Glutamatergic neuron (in vitro differentiated cells): ENCODE measurements around the gene ATE1. TPM values are rescaled to one million over a fixed set of nuclear protein-coding genes. Genes with fewer than 3 reads are reported as not detected.

Source experiments
- DNase-seq: peaks from one replicate; pipeline ENCODE4 v3.0.0; 2022
- H3K27ac Mint-ChIP-seq: one replicate; pipeline ENCODE4 v1.8.0; 2020; ENCODE audit warnings: mild to moderate bottlenecking, mixed read lengths, inconsistent platforms; ENCODE audit not compliant: unreplicated experiment
- H3K27me3 Mint-ChIP-seq: one replicate; pipeline ENCODE4 v1.8.0; 2020; ENCODE audit warnings: mild to moderate bottlenecking, moderate library complexity, mixed read lengths, inconsistent platforms; ENCODE audit not compliant: unreplicated experiment
- H3K36me3 Mint-ChIP-seq: one replicate; pipeline ENCODE4 v1.8.0; 2020; ENCODE audit warnings: mild to moderate bottlenecking, mixed read lengths, inconsistent platforms; ENCODE audit not compliant: unreplicated experiment
- H3K4me1 Mint-ChIP-seq: one replicate; pipeline ENCODE4 v1.8.0; 2020; ENCODE audit warnings: mild to moderate bottlenecking, low read depth, mixed read lengths, inconsistent platforms; ENCODE audit not compliant: unreplicated experiment
- H3K4me3 Mint-ChIP-seq: one replicate; pipeline ENCODE4 v1.8.0; 2020; ENCODE audit warnings: mild to moderate bottlenecking, mixed read lengths, inconsistent platforms; ENCODE audit not compliant: unreplicated experiment
- H3K9me3 Mint-ChIP-seq: one replicate; pipeline ENCODE4 v1.8.0; 2020; ENCODE audit warnings: mild to moderate bottlenecking, moderate library complexity, mixed read lengths, inconsistent platforms; ENCODE audit not compliant: unreplicated experiment
- total RNA-seq: library from RNA; stranded (reverse); fragmentation: NEBNext Ultra II Directional; extraction: Animal tissue kit (Norgen Biotek cat#: 25700); gene quantifications from one replicate; pipeline ENCODE4 v1.2.1, GENCODE V29; 2021; ENCODE audit not compliant: unreplicated experiment
- TF ChIP-seq, protein P1 (sequence below): fragments of 200-600 bp; sonication (generic); IDR thresholded peaks from one replicate; pipeline ENCODE4 v1.5.0; 2021; ENCODE audit not compliant: partially characterized antibody, unreplicated experiment

ATE1 gene
- total RNA-seq, 1 donor from 2014 or later: 30.4 TPM

DNA sequence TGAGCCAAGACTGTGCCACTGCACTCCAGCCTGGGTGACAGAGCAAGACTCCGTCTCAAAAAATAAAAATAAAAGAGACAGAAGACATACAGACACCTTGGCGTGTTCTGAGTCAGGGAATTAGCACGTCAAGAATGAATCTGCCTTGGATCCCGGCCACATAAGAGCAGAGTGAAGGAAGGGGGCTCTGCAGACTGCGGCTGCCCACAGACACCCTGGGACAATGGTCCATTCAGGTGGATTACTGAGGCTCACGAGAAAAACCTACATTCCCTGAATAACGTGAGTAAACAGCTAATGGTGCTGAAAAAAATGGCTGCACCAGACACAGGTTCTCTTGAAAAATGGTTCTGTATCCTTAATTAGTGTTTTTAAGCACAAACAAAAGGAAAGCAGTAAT lies 229.5 kb downstream of the ATE1 start:
- H3K4me3 Mint-ChIP-seq: no peak overlapping the region
- H3K36me3 Mint-ChIP-seq: peaks cover 5% of the 10 kb centered on the region
- no peak for DNase-seq
- H3K9me3 Mint-ChIP-seq: no peaks in the 10 kb centered on the region
- H3K4me1 Mint-ChIP-seq: no peaks in the 10 kb centered on the region
- TF ChIP-seq, protein P1, sequence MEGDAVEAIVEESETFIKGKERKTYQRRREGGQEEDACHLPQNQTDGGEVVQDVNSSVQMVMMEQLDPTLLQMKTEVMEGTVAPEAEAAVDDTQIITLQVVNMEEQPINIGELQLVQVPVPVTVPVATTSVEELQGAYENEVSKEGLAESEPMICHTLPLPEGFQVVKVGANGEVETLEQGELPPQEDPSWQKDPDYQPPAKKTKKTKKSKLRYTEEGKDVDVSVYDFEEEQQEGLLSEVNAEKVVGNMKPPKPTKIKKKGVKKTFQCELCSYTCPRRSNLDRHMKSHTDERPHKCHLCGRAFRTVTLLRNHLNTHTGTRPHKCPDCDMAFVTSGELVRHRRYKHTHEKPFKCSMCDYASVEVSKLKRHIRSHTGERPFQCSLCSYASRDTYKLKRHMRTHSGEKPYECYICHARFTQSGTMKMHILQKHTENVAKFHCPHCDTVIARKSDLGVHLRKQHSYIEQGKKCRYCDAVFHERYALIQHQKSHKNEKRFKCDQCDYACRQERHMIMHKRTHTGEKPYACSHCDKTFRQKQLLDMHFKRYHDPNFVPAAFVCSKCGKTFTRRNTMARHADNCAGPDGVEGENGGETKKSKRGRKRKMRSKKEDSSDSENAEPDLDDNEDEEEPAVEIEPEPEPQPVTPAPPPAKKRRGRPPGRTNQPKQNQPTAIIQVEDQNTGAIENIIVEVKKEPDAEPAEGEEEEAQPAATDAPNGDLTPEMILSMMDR: no peak
- H3K27ac Mint-ChIP-seq: no peak overlapping the region
- H3K27me3 Mint-ChIP-seq: peaks cover 2% of the 10 kb centered on the region

DNA sequence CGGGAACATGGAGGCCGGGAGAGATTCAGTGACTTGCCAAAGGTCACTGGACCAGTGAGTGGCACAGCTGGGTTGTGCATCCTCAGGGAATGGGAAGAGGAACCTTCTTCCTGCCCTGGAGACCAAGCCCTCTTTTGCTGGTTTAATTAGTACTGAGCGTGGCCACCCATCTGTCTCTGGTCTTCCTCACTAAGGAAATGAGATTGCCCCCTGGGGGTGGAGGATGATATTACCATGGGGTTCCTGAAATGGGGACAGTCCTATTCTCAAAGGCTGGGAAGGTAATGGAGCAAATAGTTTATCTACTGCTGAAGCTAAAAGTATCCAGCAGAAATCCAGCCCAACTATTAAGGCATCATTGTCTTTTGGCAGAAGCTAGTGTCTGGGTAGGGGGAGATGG lies 231.0 kb downstream of the ATE1 start:
- H3K4me3 Mint-ChIP-seq: no peak overlapping the region
- no peaks in the 10 kb centered on the region for H3K9me3 Mint-ChIP-seq
- no peaks in the 10 kb centered on the region for H3K4me1 Mint-ChIP-seq
- peaks cover 5% of the 10 kb centered on the region for H3K36me3 Mint-ChIP-seq
- TF ChIP-seq, protein P1: peak; percentile 82
- peak; percentile 71 for DNase-seq
- H3K27me3 Mint-ChIP-seq: peaks cover 2% of the 10 kb centered on the region
- no peak overlapping the region for H3K27ac Mint-ChIP-seq

DNA sequence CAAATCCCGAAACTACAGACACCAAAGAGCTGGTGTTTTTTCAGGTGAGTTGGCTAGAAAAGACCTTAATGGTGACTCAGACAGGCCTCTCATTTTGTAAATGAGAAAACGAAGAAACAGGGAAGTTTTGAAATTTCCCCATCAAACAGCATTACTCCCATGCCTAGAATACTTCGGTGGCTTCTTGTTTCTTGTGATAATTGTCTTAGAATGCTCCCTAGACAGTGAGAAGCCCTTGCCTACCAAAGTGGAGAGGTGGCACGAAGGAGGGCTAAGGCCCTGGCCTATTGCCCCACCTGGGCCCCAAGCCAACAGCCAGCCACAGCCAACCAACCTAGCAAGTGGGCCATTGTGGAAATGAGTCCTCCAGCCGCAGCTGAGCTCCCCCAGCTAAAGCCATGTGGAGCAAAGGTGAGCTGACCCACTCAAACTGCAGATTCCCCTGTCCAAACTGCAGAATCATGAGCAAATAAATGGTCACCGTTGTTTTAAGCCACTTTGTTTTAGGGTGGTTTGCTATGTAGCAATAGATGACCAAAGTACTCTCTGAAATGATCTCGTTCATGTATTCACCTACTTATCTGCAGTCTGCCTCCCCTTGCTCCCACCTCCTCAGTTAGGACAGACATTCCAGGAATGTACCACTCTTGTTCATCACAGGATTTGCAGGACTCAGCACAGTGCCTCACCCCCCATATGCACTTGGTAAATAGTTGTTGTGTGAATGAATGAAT lies 231.9 kb downstream of the ATE1 start:
- TF ChIP-seq, protein P1: no peak
- Mint-ChIP-seq H3K27ac (no peak overlapping the region), H3K9me3 (no peaks in the 10 kb centered on the region), H3K36me3 (peaks cover 5% of the 10 kb centered on the region), H3K4me3 (no peak overlapping the region), H3K27me3 (peaks cover 2% of the 10 kb centered on the region), H3K4me1 (no peaks in the 10 kb centered on the region)
- no peak for DNase-seq

DNA sequence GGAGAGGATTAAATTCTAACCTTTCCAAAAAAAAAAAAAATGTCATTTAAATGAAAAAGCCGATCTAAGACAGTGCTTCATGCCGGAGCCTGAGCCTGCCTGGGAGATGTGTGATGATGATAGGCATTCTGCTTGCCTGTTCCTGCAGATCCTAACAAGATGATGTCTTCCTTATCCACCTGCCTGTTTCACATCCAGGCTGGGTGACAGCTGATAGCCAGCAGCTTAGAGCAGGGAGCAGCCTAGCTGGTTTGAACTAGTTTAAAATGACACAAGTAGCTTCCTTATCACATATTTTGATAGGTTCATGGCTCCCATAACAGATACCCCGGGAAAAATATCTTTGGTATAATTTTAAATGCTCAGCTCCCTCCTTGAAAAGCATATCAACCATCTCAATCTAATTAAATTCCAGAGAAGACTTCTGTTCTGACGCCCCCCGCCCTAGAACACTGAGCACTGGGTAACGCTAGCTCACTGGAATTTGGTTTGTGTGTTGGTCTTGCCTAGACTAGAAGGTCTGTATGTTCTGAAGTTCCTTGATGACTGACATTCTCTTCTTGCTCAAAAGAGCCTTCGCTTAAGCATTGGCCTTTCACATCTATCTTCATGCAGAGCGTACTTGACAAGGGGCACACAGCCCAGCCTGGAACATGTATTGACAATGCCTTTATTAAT lies 232.7 kb downstream of the ATE1 start:
- DNase-seq: no peak
- Mint-ChIP-seq H3K4me3 (no peak overlapping the region), H3K36me3 (no peaks in the 10 kb centered on the region), H3K4me1 (no peaks in the 10 kb centered on the region), H3K27me3 (peaks cover 2% of the 10 kb centered on the region), H3K9me3 (no peaks in the 10 kb centered on the region), H3K27ac (no peak overlapping the region)
- TF ChIP-seq, protein P1: no peak

DNA sequence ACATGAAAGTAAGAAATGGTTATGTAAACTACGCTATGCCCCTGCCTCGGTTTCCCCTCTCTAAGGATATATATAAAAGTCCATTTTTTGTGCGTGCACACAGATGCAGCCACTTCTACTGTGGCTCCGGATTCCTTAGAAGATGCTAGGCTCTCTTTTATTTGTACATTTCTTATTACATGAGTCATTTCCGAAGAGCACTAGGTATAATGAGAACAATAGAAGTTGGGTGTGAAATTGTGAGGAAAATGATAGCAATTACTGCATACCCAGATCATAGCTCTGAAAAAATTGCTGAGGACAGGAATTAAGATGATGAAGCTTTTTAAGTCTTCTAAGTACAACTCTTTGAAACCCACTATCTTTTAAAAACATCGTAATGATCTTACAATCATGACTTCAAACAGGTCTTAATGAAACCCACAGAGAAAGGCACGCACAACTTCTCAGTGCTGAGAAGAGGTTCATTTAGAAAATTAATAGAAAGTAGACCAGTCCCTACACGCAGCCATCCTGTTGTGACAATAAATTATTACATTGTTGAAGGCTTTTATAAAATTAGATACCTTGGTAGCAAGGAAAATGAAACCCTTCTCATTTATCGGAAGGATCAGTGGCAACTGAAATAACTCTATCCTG lies 233.4 kb downstream of the ATE1 start:
- Mint-ChIP-seq H3K9me3 (no peaks in the 10 kb centered on the region), H3K4me1 (no peaks in the 10 kb centered on the region), H3K4me3 (no peak overlapping the region), H3K36me3 (no peaks in the 10 kb centered on the region), H3K27me3 (peaks cover 2% of the 10 kb centered on the region), H3K27ac (no peak overlapping the region)
- no peak for DNase-seq
- TF ChIP-seq, protein P1: no peak
